ENCODE data around the gene KRTAP4-16. TPM values are rescaled to one million over a fixed set of nuclear protein-coding genes. Genes with fewer than 3 reads are reported as not detected.

The KRTAP4-16 gene
- total RNA-seq, 6 experiments from 2014 or later, result not detected

DNA sequence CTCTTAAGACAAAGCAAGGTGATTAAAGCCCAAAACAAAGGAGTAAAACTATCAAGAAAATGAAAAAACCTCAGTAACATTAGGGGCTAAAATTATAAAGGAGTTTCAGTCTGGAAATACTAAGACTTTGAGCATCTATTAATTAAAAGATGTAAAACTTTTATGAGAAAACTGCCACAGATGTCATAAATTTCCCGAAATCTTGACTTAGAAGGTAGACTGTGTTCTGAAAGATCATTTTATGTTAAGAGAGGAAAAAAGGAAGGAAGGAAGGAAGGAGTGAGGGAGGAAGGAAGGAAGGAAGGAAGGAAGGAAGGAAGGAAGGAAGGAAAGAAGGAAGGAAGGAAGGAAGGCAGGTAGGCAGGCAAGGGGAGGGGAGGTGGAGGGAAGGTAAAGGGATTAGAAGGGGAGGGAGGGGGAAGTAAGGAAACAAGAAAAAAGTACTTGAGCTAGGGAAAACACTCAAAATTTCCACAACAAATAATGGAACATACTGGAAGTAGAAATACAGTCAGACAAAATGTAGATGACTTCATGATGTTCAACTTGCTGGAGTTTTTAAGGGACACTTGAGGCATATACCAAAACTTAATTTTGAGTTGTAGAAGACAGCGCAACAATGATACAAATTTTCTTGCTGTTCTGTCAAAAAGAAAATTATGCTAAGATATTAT lies 45.7 kb upstream of the KRTAP4-16 start:
- Histone ChIP-seq H3K27ac (no peak overlapping the region), H3K9me3 (no peaks in the 10 kb centered on the region), H3K27me3 (no peaks in the 10 kb centered on the region), H3K4me3 (no peak overlapping the region), H3K36me3 (no peaks in the 10 kb centered on the region), H3K4me1 (no peaks in the 10 kb centered on the region)
- intact Hi-C loops (cut with DNase I), result no loop called here
- no peak for ATAC-seq
- WGBS (ENCODE audit: insufficient coverage, low coverage, low lambda C conversion rate, missing lambda C conversion rate), result 76% methylated on average over 2 of the region's 2 CpGs
- TF ChIP-seq POLR2A (IDR thresholded peaks at IDR 0.05), result no peak
- TF ChIP-seq, protein P1, sequence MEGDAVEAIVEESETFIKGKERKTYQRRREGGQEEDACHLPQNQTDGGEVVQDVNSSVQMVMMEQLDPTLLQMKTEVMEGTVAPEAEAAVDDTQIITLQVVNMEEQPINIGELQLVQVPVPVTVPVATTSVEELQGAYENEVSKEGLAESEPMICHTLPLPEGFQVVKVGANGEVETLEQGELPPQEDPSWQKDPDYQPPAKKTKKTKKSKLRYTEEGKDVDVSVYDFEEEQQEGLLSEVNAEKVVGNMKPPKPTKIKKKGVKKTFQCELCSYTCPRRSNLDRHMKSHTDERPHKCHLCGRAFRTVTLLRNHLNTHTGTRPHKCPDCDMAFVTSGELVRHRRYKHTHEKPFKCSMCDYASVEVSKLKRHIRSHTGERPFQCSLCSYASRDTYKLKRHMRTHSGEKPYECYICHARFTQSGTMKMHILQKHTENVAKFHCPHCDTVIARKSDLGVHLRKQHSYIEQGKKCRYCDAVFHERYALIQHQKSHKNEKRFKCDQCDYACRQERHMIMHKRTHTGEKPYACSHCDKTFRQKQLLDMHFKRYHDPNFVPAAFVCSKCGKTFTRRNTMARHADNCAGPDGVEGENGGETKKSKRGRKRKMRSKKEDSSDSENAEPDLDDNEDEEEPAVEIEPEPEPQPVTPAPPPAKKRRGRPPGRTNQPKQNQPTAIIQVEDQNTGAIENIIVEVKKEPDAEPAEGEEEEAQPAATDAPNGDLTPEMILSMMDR (IDR thresholded peaks at IDR 0.05), result no peak
- no peak for DNase-seq

GRCh38 chr17:41145261-41145660 lies 43.3 kb upstream of the KRTAP4-16 start:
- no peak for ATAC-seq

DNA sequence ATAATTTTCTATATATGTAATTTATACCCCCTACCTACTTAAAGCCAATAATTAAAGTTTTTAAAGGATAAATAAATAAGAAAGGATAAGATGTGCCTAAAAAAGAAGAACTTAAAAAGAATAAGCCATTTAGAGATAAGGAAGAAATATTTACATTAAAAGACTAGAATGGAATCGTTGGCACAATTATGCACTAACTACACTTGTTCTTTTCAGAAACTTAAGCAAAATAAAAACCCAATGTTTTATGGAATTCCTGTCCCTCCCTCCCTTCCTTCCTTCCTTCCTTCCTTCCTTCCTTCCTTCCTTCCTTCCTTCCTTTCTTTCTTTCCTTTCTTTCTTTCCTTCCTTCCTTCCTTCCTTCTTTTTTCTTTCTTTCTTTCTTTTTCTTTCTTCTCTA lies 42.8 kb upstream of the KRTAP4-16 start:
- H3K27me3 ChIP-seq, result no peaks in the 10 kb centered on the region
- no peak overlapping the region for H3K27ac ChIP-seq
- WGBS (ENCODE audit: insufficient coverage, low coverage, low lambda C conversion rate, missing lambda C conversion rate), result 68% methylated on average over 1 of the region's 1 CpG
- ATAC-seq (no peak), DNase-seq (no peak)
- no peak overlapping the region for H3K4me3 ChIP-seq
- no peaks in the 10 kb centered on the region for H3K36me3 ChIP-seq
- no peaks in the 10 kb centered on the region for H3K9me3 ChIP-seq
- TF ChIP-seq, protein P1 (IDR thresholded peaks at IDR 0.05), result no peak
- no peak for TF ChIP-seq POLR2A (IDR thresholded peaks at IDR 0.05)
- H3K4me1 ChIP-seq, result no peaks in the 10 kb centered on the region
- intact Hi-C loops (cut with DNase I), result no loop called here

More at GRCh38 chr17:41145261-41145660, 43.3 kb upstream of the KRTAP4-16 start:
- intact Hi-C loops (cut with DNase I), result no loop called here
- Histone ChIP-seq H3K4me3 (no peak overlapping the region), H3K9me3 (no peaks in the 10 kb centered on the region), H3K36me3 (no peaks in the 10 kb centered on the region), H3K27ac (no peak overlapping the region), H3K27me3 (no peaks in the 10 kb centered on the region), H3K4me1 (no peaks in the 10 kb centered on the region)
- 62% methylated on average over 2 of the region's 2 CpGs for WGBS (ENCODE audit: insufficient coverage, low coverage, low lambda C conversion rate, missing lambda C conversion rate)
- TF ChIP-seq, protein P1 (IDR thresholded peaks at IDR 0.05), result no peak
- TF ChIP-seq POLR2A (IDR thresholded peaks at IDR 0.05), result no peak
- DNase-seq, result no peak

DNA sequence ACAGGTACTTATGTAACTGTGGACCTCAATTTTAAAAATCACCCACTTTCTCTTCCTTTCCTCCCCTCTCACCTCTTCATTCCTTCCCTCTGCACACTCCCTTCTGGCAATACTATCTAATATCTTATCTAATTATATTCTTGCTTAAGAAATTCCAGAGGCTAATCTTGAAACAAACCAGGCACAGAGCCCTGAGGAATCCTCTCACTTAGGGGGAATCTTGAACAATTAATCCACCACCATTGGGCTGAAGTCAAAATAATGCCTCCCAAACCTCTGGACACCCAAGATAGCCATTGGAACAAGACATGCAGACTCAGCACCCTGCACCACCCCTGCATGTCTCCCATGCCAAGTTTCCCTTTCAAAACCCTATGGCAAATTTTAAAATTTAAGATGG lies 39.4 kb upstream of the KRTAP4-16 start:
- intact Hi-C loops (cut with DNase I), result no loop called here
- Histone ChIP-seq H3K4me3 (no peak overlapping the region), H3K27ac (no peak overlapping the region), H3K4me1 (no peaks in the 10 kb centered on the region), H3K36me3 (no peaks in the 10 kb centered on the region), H3K9me3 (no peaks in the 10 kb centered on the region), H3K27me3 (no peaks in the 10 kb centered on the region)
- DNase-seq (no peak), ATAC-seq (no peak)
- TF ChIP-seq, protein P1 (IDR thresholded peaks at IDR 0.05), result no peak
- no peak for TF ChIP-seq POLR2A (IDR thresholded peaks at IDR 0.05)
